Upper lobe of right lung (tissue), 1 donor: ENCODE data around the gene FHOD3. TPM values are rescaled to one million over a fixed set of nuclear protein-coding genes. Genes with fewer than 3 reads are reported as not detected.

Experiments
- ATAC-seq: fragments of 200-7000 bp; cut with Tn5 transposase; one replicate; pipeline ENCODE4 v1.9.1; 2020; ENCODE audit warnings: mild to moderate bottlenecking, moderate library complexity
- DNase-seq: peaks from one replicate; pipeline ENCODE4 v3.0.0-alpha.2; 2020
- H3K27ac ChIP-seq: fragments of 200-600 bp; one replicate; pipeline ENCODE4 v1.8.0; 2022
- H3K27me3 ChIP-seq: fragments of 200-600 bp; one replicate; pipeline ENCODE4 v1.8.0; 2022; ENCODE audit warnings: mild to moderate bottlenecking
- H3K36me3 ChIP-seq: fragments of 200-600 bp; one replicate; pipeline ENCODE4 v1.8.0; 2022
- H3K4me1 ChIP-seq: fragments of 200-600 bp; one replicate; pipeline ENCODE4 v1.8.0; 2022
- H3K4me3 ChIP-seq: fragments of 200-600 bp; one replicate; pipeline ENCODE4 v1.8.0; 2022; ENCODE audit warnings: mild to moderate bottlenecking
- H3K9me3 ChIP-seq: fragments of 200-600 bp; one replicate; pipeline ENCODE4 v1.8.0; 2022
- intact Hi-C: fragments of 100-400 bp; cut with DNase I; formaldehyde crosslinking; loops from one replicate; pipeline ENCODE4 v1.11.0; 2022
- total RNA-seq: library from RNA; stranded (reverse); fragmentation: NEBNext Ultra II Directional; extraction: Animal tissue kit (Norgen Biotek cat#: 25700); gene quantifications from one replicate; pipeline ENCODE4 v1.2.1, GENCODE V29; 2021
- TF ChIP-seq, protein P1 (sequence below): fragments of 200-600 bp; IDR thresholded peaks from one replicate; pipeline ENCODE4 v1.8.0; 2022; ENCODE audit warnings: antibody characterized with exemption
- donor health status: DM: no; HTN: yes; CAD: no; lungs with severe emphysema.

Gene FHOD3
- total RNA-seq, 1 donor from 2014 or later: 1.9 TPM

DNA sequence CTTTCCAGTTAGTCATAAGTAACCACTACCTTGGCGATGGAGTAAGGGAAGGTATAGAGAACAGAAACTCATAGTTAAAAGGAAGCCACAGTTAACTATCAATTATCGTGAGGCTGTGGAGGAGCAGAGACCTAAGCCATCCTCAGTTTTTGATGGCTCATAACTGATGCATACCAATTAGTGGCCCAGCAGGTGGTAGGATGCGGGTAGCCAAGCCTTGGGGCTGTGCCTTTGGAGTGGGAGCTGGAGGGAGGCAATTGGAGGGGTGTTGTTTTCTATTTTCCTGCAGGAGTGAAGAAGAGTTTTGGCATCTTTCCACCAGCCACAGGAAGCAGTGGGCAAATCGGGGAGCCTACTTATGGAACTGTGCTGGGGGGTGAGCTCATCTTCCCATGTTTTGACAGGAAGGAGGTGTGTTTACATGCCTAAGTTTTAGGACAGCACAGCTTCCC, 336.5 kb downstream of the FHOD3 start:
- DNase-seq (no peak), ATAC-seq (no peak)
- Histone ChIP-seq H3K27ac (no peak overlapping the region), H3K4me1 (peaks cover 4% of the 10 kb centered on the region), H3K27me3 (no peaks in the 10 kb centered on the region), H3K4me3 (no peak overlapping the region), H3K36me3 (no peaks in the 10 kb centered on the region), H3K9me3 (no peaks in the 10 kb centered on the region)
- intact Hi-C loops: no loop called here
- TF ChIP-seq, protein P1, sequence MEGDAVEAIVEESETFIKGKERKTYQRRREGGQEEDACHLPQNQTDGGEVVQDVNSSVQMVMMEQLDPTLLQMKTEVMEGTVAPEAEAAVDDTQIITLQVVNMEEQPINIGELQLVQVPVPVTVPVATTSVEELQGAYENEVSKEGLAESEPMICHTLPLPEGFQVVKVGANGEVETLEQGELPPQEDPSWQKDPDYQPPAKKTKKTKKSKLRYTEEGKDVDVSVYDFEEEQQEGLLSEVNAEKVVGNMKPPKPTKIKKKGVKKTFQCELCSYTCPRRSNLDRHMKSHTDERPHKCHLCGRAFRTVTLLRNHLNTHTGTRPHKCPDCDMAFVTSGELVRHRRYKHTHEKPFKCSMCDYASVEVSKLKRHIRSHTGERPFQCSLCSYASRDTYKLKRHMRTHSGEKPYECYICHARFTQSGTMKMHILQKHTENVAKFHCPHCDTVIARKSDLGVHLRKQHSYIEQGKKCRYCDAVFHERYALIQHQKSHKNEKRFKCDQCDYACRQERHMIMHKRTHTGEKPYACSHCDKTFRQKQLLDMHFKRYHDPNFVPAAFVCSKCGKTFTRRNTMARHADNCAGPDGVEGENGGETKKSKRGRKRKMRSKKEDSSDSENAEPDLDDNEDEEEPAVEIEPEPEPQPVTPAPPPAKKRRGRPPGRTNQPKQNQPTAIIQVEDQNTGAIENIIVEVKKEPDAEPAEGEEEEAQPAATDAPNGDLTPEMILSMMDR: no peak

DNA sequence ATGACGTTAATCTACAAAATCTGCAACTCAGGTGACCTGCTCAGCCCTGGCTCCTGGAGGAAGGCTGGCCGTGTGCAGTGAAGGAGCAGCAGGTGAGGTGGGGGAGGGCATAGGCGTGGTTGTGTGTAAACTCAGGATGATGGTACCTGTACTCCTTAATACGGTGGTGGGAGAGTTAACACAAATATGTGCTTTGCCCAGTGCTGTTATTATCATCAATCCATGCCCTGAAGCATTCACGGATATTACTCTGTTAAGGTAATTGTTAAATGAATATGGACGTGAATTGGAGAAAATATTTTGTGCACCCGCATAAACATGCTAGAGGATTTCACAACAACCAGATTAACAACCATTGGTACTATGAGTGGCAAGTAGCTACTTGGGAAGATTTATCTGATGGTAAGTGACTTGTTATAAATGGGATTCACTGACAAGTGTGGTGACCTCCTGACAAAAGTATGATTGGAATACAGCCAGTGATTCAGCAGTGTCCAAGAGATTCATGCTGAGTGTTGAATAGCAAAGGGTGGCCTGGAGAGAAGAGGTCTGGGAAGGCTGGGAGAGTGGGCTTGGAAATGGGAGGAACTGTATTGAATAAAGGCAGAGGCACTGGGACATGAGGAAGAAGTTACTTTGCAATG, 337.2 kb downstream of the FHOD3 start:
- Histone ChIP-seq H3K27me3 (no peaks in the 10 kb centered on the region), H3K4me1 (no peaks in the 10 kb centered on the region), H3K4me3 (no peak overlapping the region), H3K9me3 (no peaks in the 10 kb centered on the region), H3K36me3 (no peaks in the 10 kb centered on the region), H3K27ac (no peak overlapping the region)
- DNase-seq: no peak
- intact Hi-C loops: no loop called here
- TF ChIP-seq, protein P1: no peak
- ATAC-seq: no peak

DNA sequence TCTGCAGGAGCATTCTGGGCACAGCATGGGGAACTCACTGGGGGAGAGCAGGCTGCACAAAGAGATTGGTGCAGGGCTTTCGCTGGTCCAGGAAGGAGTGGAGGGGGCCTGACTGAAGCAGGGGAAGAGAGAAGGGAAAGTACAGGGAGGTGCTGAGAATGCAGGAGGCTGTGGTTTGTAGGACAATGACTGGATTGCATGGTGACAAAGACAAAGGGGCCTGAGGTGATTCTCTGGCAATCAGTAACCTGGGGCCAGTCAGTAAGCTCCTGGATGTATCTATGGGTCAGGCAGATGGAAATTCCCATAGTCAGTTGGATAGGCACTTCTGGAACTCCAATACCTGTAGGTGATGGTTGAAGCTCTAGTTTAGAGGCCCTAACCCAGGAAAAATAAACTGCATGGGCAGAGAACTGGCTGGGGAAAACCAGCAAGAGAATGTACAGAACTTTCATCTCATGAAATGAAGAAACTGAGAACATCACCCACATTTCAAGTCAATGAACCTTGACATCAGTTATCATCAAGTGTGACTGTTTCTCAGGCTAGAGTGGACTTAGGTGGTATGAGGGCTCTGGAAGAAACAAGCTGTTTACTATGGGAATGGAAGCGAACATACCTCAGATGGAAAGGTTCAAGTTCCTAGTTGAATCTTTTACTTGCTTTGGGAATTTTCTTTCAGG, 338.0 kb downstream of the FHOD3 start:
- no peaks in the 10 kb centered on the region for H3K4me1 ChIP-seq
- ATAC-seq (no peak), DNase-seq (no peak)
- no peaks in the 10 kb centered on the region for H3K36me3 ChIP-seq
- no peaks in the 10 kb centered on the region for H3K27me3 ChIP-seq
- no peak overlapping the region for H3K27ac ChIP-seq
- TF ChIP-seq, protein P1: no peak
- intact Hi-C loops: no loop called here
- H3K9me3 ChIP-seq: no peaks in the 10 kb centered on the region
- no peak overlapping the region for H3K4me3 ChIP-seq

DNA sequence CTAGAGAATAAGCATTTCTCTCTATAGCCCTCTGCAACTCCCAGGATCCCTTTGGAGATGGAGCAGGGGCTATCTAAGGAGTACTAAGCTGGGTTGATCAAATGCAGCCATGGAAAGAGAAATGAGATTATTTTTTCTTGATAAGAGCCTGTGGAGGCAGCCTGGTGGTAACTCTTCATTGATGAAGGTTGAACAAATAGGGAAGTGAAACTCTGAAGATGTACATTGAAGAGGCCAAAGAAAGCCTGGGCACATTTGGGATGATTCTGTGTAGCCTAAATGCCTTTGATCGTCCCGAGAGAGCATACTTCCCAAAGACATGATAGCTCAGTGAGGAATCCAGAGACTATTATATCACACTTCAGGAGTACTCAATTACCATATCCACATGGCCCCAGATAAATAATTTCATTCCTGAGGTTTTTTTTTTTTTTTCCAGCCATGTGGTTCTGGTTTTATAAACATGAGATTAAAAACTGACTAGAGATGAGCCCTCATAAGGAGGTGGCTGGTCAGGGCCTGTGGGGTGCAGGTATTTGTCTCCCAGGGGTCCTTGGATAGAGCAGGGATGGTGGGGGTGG, 338.8 kb downstream of the FHOD3 start:
- intact Hi-C loops: no loop called here
- H3K27ac ChIP-seq: no peak overlapping the region
- H3K27me3 ChIP-seq: no peaks in the 10 kb centered on the region
- DNase-seq (no peak), ATAC-seq (no peak)
- no peaks in the 10 kb centered on the region for H3K9me3 ChIP-seq
- no peaks in the 10 kb centered on the region for H3K36me3 ChIP-seq
- TF ChIP-seq, protein P1: no peak
- no peak overlapping the region for H3K4me3 ChIP-seq
- H3K4me1 ChIP-seq: no peaks in the 10 kb centered on the region

DNA sequence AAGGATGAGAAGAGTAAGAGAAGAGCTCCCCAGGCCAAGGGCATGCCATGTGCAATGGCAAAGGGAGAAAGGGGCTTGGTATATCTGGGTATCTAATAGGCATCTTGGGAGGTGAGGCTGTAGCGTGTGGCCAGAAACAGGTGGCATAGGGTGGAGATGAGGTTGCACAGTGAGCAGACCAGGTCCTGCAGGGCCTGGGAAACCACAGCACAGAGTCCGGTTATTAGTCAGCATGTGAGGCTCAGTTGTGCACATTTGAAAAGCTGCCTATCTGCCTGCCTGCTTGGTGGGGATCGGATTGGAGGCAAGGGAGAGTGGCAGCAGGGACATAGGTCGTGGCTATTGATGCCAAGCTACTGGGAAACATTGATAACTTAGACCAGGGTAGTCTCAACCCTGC, 340.7 kb downstream of the FHOD3 start:
- Histone ChIP-seq H3K27me3 (no peaks in the 10 kb centered on the region), H3K36me3 (no peaks in the 10 kb centered on the region), H3K9me3 (no peaks in the 10 kb centered on the region), H3K27ac (no peak overlapping the region), H3K4me1 (no peaks in the 10 kb centered on the region), H3K4me3 (no peak overlapping the region)
- DNase-seq: no peak
- intact Hi-C loops: no loop called here
- ATAC-seq: no peak
- TF ChIP-seq, protein P1: no peak
